IMR-90 (cell line): ENCODE measurements around the gene CENPI. TPM values are rescaled to one million over a fixed set of nuclear protein-coding genes. Genes with fewer than 3 reads are reported as not detected.

ENCODE experiments used
- ATAC-seq: fragments of 200-7000 bp; cut with Tn5 transposase; 2 replicates; pipeline ENCODE4 v1.9.1; 2020; ENCODE audit warnings: low read depth, mild to moderate bottlenecking, moderate library complexity
- BruUV-seq: library from RNA; stranded (reverse); fragments of 400-500 nt; replicated peaks from 2 replicates; lab custom pipeline; 2021; lab: Mats Ljungman, UMichigan
- CTCF ChIA-PET: fragments of 300-600 bp; formaldehyde crosslinking; extraction: SDS; loops from one replicate; lab custom pipeline; 2021; ENCODE audit warnings: antibody characterized with exemption; lab: Yijun Ruan, JAX
- POLR2A ChIA-PET: fragments of 300-600 bp; sonication (Branson Sonifier 250); formaldehyde crosslinking; loops from one replicate; lab custom pipeline; 2022; ENCODE audit warnings: antibody characterized with exemption; ENCODE audit not compliant: unreplicated experiment; lab: Charles Lee
- DNase-seq: peaks from one replicate; pipeline ENCODE4 v3.0.0; 2013
- H2AFZ ChIP-seq: replicated peaks from 2 replicates; pipeline ENCODE3; 2013; ENCODE audit warnings: low read length, mild to moderate bottlenecking; ENCODE audit not compliant: poor library complexity
- H2AK5ac ChIP-seq: 2 replicates; pipeline ENCODE4 v1.6.1; 2013; ENCODE audit warnings: low read depth, low read length, inconsistent platforms
- H2AK9ac ChIP-seq: replicated peaks from 2 replicates; pipeline ENCODE3; 2013; ENCODE audit warnings: mild to moderate bottlenecking, low read depth, low read length, moderate library complexity; ENCODE audit not compliant: poor library complexity
- H2BK120ac ChIP-seq: 2 replicates; pipeline ENCODE4 v1.6.1; 2013; ENCODE audit warnings: low read depth, low read length, inconsistent platforms
- H2BK15ac ChIP-seq: 3 replicates; pipeline ENCODE4 v1.6.1; 2013; ENCODE audit warnings: low read depth, low read length, inconsistent platforms
- H2BK20ac ChIP-seq: 2 replicates; pipeline ENCODE4 v1.6.1; 2013; ENCODE audit warnings: low read depth, mild to moderate bottlenecking, inconsistent platforms, low read length, moderate library complexity
- H2BK5ac ChIP-seq: 2 replicates; pipeline ENCODE4 v1.6.1; 2013; ENCODE audit warnings: mild to moderate bottlenecking, low read depth, low read length, inconsistent platforms; ENCODE audit not compliant: poor library complexity, severe bottlenecking
- H3K14ac ChIP-seq: replicated peaks from 2 replicates; pipeline ENCODE4 v1.6.1; 2013; ENCODE audit warnings: low read depth, low read length, inconsistent platforms
- H3K18ac ChIP-seq: 2 replicates; pipeline ENCODE4 v1.6.1; 2013; ENCODE audit warnings: low read depth, low read length, control low read depth
- H3K23ac ChIP-seq: 2 replicates; pipeline ENCODE4 v1.6.1; 2013; ENCODE audit warnings: low read depth, low read length, inconsistent platforms
- H3K27ac ChIP-seq: 2 replicates; pipeline ENCODE4 v1.5.1; 2013; ENCODE audit warnings: mild to moderate bottlenecking, control low read depth, low read length; ENCODE audit not compliant: insufficient read depth
- H3K27me3 ChIP-seq: 2 replicates; pipeline ENCODE4 v1.6.1; 2013; ENCODE audit warnings: low read length; ENCODE audit not compliant: control insufficient read depth, insufficient read depth
- H3K36me3 ChIP-seq: 2 replicates; pipeline ENCODE4 v1.6.1; 2013; ENCODE audit warnings: low read length, mixed read lengths; ENCODE audit not compliant: control insufficient read depth, insufficient read depth
- H3K4ac ChIP-seq: 2 replicates; pipeline ENCODE4 v1.6.1; 2013; ENCODE audit warnings: low read depth, low read length, inconsistent platforms
- H3K4me1 ChIP-seq: 2 replicates; pipeline ENCODE4 v1.6.1; 2013; ENCODE audit warnings: low read length, mixed read lengths; ENCODE audit not compliant: control insufficient read depth, insufficient read depth
- H3K4me2 ChIP-seq: 2 replicates; pipeline ENCODE4 v1.6.1; 2013; ENCODE audit warnings: low read depth, mild to moderate bottlenecking, control low read depth, low read length, moderate library complexity
- H3K4me3 ChIP-seq: 2 replicates; pipeline ENCODE4 v1.5.1; 2013; ENCODE audit warnings: low read depth, mild to moderate bottlenecking, control low read depth, low read length, moderate library complexity; ENCODE audit not compliant: insufficient read depth
- H3K56ac ChIP-seq: 2 replicates; pipeline ENCODE4 v1.6.1; 2013; ENCODE audit warnings: low read length, inconsistent platforms; ENCODE audit not compliant: insufficient read depth; ENCODE audit errors: extremely low read depth
- H3K79me1 ChIP-seq, 2 experiments: 2 replicates each; pipeline ENCODE4 v1.6.1; 2013; ENCODE audit warnings: low read length in 2 of 2, inconsistent platforms in 1 of 2, low read depth in 1 of 2
- H3K9ac ChIP-seq: 2 replicates; pipeline ENCODE4 v1.6.1; 2013; ENCODE audit warnings: low read depth, low read length, control low read depth
- H3K9me1 ChIP-seq: 2 replicates; pipeline ENCODE4 v1.6.1; 2013; ENCODE audit warnings: low read length, inconsistent platforms; ENCODE audit not compliant: insufficient read depth
- H3K9me3 ChIP-seq: 2 replicates; pipeline ENCODE4 v1.6.1; 2013; ENCODE audit warnings: low read length; ENCODE audit not compliant: control insufficient read depth, insufficient read depth
- H4K20me1 ChIP-seq: 2 replicates; pipeline ENCODE4 v1.6.1; 2013; ENCODE audit warnings: low read length, inconsistent platforms; ENCODE audit not compliant: insufficient read depth
- H4K5ac ChIP-seq: 2 replicates; pipeline ENCODE4 v1.6.1; 2013; ENCODE audit warnings: mild to moderate bottlenecking, low read depth, low read length, control low read depth
- H4K8ac ChIP-seq, 2 experiments: 2 replicates each; pipeline ENCODE4 v1.6.1; 2013; ENCODE audit warnings: low read depth in 2 of 2, low read length in 2 of 2, control low read depth in 1 of 2, inconsistent platforms in 1 of 2
- H4K91ac ChIP-seq: 2 replicates; pipeline ENCODE4 v1.6.1; 2013; ENCODE audit warnings: low read depth, low read length, inconsistent platforms; ENCODE audit not compliant: insufficient read depth
- MXI1 ChIP-seq: IDR thresholded peaks from 2 replicates; pipeline ENCODE4 v1.6.1; 2012; ENCODE audit warnings: low read depth, mild to moderate bottlenecking, low read length, moderate library complexity, borderline replicate concordance
- NFE2L2 ChIP-seq: fragments of 150-350 bp; IDR thresholded peaks from 2 replicates; pipeline ENCODE4 v1.6.1; 2016; ENCODE audit warnings: low read depth, mild to moderate bottlenecking, low read length
- SMC3 ChIP-seq: fragments of 150-350 bp; IDR thresholded peaks from 2 replicates; pipeline ENCODE4 v1.6.1; 2016; ENCODE audit warnings: low read depth, mild to moderate bottlenecking, antibody characterized with exemption, low read length, moderate library complexity
- WGBS, 2 experiments: methylation state at CpG; one replicate each; pipeline versions ENCODE4 v1.1.5 to v1.1.7; 2013; ENCODE audit warnings: missing lambda C conversion rate in 2 of 2; ENCODE audit not compliant: insufficient read length in 1 of 2; ENCODE audit errors: extremely low coverage in 2 of 2; 5-methylcytosine and 5-hydroxymethylcytosine counted together
- dilution Hi-C: fragments of 300-500 bp; cut with HindIII; formaldehyde crosslinking; loops from one replicate; pipeline ENCODE4 v1.14.3; 2018; ENCODE audit warnings: low sequenced_read_pairs; ENCODE audit not compliant: unreplicated experiment
- in situ Hi-C: fragments of 300-500 bp; cut with MboI; formaldehyde crosslinking; loops from 3 replicates; pipeline ENCODE4 v1.14.3; 2019; ENCODE audit warnings: low sequenced_read_pairs, inconsistent platforms, mixed read lengths
- intact Hi-C: fragments of 100-400 bp; cut with micrococcal nuclease; formaldehyde crosslinking; loops from 2 replicates; pipeline ENCODE4 v1.10.0; 2022
- polyA plus RNA-seq, 3 experiments: library from polyadenylated mRNA; depleted of rRNA; stranded (reverse); fragments of >200 nt; gene quantifications; 2 replicates each; pipeline ENCODE4 v1.2.3, GENCODE V29; 2012; ENCODE audit warnings: low replicate concordance in 1 of 3
- total RNA-seq: library from RNA; depleted of rRNA; stranded (reverse); fragments of >200 nt; gene quantifications from 2 replicates; pipeline ENCODE4 v1.2.3, GENCODE V29; 2012

CENPI gene
- total and polyA plus RNA-seq, 2 of the 4 experiments (the other 2 are of a cell fraction), result 5.5 to 24.2 TPM

- H4K5ac ChIP-seq, result no peak overlapping the region
- H3K23ac ChIP-seq, result no peak overlapping the region
- H3K9me1 ChIP-seq, result 0 out of 2 replicates have a peak, but pooled peaks cover 2% of the 10 kb centered on the region
- no peak overlapping the region for H2AK9ac ChIP-seq
- no peak for TF ChIP-seq NFE2L2
- no peak for TF ChIP-seq MXI1
- no peak for TF ChIP-seq SMC3
- H3K4me1 ChIP-seq, result no peaks in the 10 kb centered on the region
- H3K79me1 ChIP-seq, result no peaks in the 10 kb centered on the region; a peak in 1 of 4 replicates
- no peaks in the 10 kb centered on the region; the same call in 1 of the 2 replicates for H4K20me1 ChIP-seq
- CTCF ChIA-PET, result interaction anchor here (0.6 kb wide), 1 partner anchor 266 kb away, joined by 6 read pairs; no protein-coding TSS in a partner anchor
- H3K9me3 ChIP-seq, result no peaks in the 10 kb centered on the region
- H3K18ac ChIP-seq, result no peak overlapping the region
- dilution Hi-C loops (no loop called here), intact Hi-C loops (no loop called here), in situ Hi-C loops (no loop called here)
- POLR2A ChIA-PET, result no interaction called here
- BruUV-seq, result no TSS peak
- H3K14ac ChIP-seq, result no peak overlapping the region
- 42% methylated on average over 2 of the region's 3 CpGs; no CpG with 5 or more reads in 1 of the 2 experiments for WGBS, 2 experiments
- H3K56ac ChIP-seq, result no peak overlapping the region
- H2BK20ac ChIP-seq, result no peak overlapping the region
- H4K8ac ChIP-seq, result no peak overlapping the region
- H3K36me3 ChIP-seq, result no peaks in the 10 kb centered on the region
- H4K91ac ChIP-seq, result no peak overlapping the region
- no peak for ATAC-seq
- no peak for DNase-seq
- no peak overlapping the region for H2AFZ ChIP-seq
- H2BK120ac ChIP-seq, result no peak overlapping the region
- no peak overlapping the region for H2BK15ac ChIP-seq
- H3K4me2 ChIP-seq, result no peak overlapping the region; the same call in 1 of the 2 replicates
- H3K4me3 ChIP-seq, result no peak overlapping the region
- H2BK5ac ChIP-seq, result no peak overlapping the region
- no peak overlapping the region for H2AK5ac ChIP-seq
- H3K4ac ChIP-seq, result no peak overlapping the region
- no peaks in the 10 kb centered on the region for H3K27me3 ChIP-seq
- H3K9ac ChIP-seq, result no peak overlapping the region
- H3K27ac ChIP-seq, result no peak overlapping the region
Observed at GRCh38 chrX:101081231-101081630, 16.8 kb upstream of the CENPI start.
